ENCODE data around the gene SPEM2. TPM values are rescaled to one million over a fixed set of nuclear protein-coding genes. Genes with fewer than 3 reads are reported as not detected.

SPEM2 gene
- 0.08 TPM in 1 of 5 replicates, not detected in the others for total RNA-seq (2022; extraction: Qiagen RNA extraction; ENCODE audit: low read depth)

GRCh38 chr17:7425316-7425715 is at the start of gene SPEM2:
Gene SPEM2 (plus strand): TSS chr17:7425616. CDS start chr17:7425689, 73 bp downstream.

GRCh38 chr17:7380855-7381683 is 44.3 kb upstream of the SPEM2 start, which contains the start of gene TNK1:
Gene TNK1 (plus strand): TSS chr17:7381089. CDS start chr17:7382927, 1,838 bp downstream.

GRCh38 chr17:7394452-7395191 is 30.8 kb upstream of the SPEM2 start, which contains the start of gene PLSCR3:
Gene PLSCR3 (minus strand): TSS chr17:7394525. CDS start chr17:7394110, 415 bp downstream.

GRCh38 chr17:7403977-7404736 is 21.3 kb upstream of the SPEM2 start, which contains the start of gene TMEM256:
Gene TMEM256 (minus strand): TSS chr17:7404097. CDS start chr17:7404084, 13 bp downstream.

GRCh38 chr17:7407485-7408251 is 17.7 kb upstream of the SPEM2 start, which contains the start of gene NLGN2:
Gene NLGN2 (plus strand): TSS chr17:7407845. CDS start chr17:7408256, 411 bp downstream.

GRCh38 chr17:7419819-7420610 is 5.4 kb upstream of the SPEM2 start, which contains the start of gene SPEM1:
Gene SPEM1 (plus strand): TSS chr17:7420324. CDS start chr17:7420385, 61 bp downstream.

GRCh38 chr17:7428557-7428956 is 3.1 kb downstream of the SPEM2 start, which contains the start of gene SPEM3:
Gene SPEM3 (plus strand): TSS chr17:7428857. CDS start chr17:7428903, 46 bp downstream.

GRCh38 chr17:7439462-7440112 is 14.2 kb downstream of the SPEM2 start, which contains the start of gene FGF11:
Gene FGF11 (plus strand): TSS chr17:7439512. CDS start chr17:7439621, 109 bp downstream.

GRCh38 chr17:7444682-7445618 is 19.5 kb downstream of the SPEM2 start, which contains the start of gene CHRNB1:
Gene CHRNB1 (plus strand): TSS chr17:7445061. CDS start chr17:7445128, 67 bp downstream.

Other genes starting within 250 kb of the SPEM2 start
- gene ASGR1, start 246.2 kb upstream of the SPEM2 start, total RNA-seq (2022; extraction: Qiagen RNA extraction; ENCODE audit: low read depth) = 1.0 to 1.5 TPM (median 1.3 TPM) in 5 replicates
- gene DLG4, start 205.8 kb upstream of the SPEM2 start, total RNA-seq (2022; extraction: Qiagen RNA extraction; ENCODE audit: low read depth) = 7.2 to 10.7 TPM (median 8.9 TPM) in 5 replicates
- gene ACADVL, start 205.7 kb upstream of the SPEM2 start, total RNA-seq (2022; extraction: Qiagen RNA extraction; ENCODE audit: low read depth) = 373 to 531 TPM (median 506 TPM) in 5 replicates
- gene DVL2, start 191.1 kb upstream of the SPEM2 start, total RNA-seq (2022; extraction: Qiagen RNA extraction; ENCODE audit: low read depth) = 26.1 to 39.5 TPM (median 37.0 TPM) in 5 replicates
- 82.3 to 110 TPM (median 92.2 TPM) in 5 replicates for gene PHF23, start 186.2 kb upstream of the SPEM2 start, total RNA-seq (2022; extraction: Qiagen RNA extraction; ENCODE audit: low read depth)
- gene GABARAP, start 183.2 kb upstream of the SPEM2 start, total RNA-seq (2022; extraction: Qiagen RNA extraction; ENCODE audit: low read depth) = 678 to 759 TPM (median 700 TPM) in 5 replicates
- gene CTDNEP1, start 173.9 kb upstream of the SPEM2 start, total RNA-seq (2022; extraction: Qiagen RNA extraction; ENCODE audit: low read depth) = 210 to 241 TPM (median 229 TPM) in 5 replicates
- gene ELP5, start 173.4 kb upstream of the SPEM2 start, total RNA-seq (2022; extraction: Qiagen RNA extraction; ENCODE audit: low read depth) = 110 to 138 TPM (median 124 TPM) in 5 replicates
- 0.57 to 1.5 TPM (median 0.71 TPM) in 5 replicates for gene CLDN7, start 163.1 kb upstream of the SPEM2 start, total RNA-seq (2022; extraction: Qiagen RNA extraction; ENCODE audit: low read depth)
- 0.07 to 0.29 TPM (median 0.17 TPM) in 5 replicates for gene SLC2A4, start 143.9 kb upstream of the SPEM2 start, total RNA-seq (2022; extraction: Qiagen RNA extraction; ENCODE audit: low read depth)
- 0.32 to 0.80 TPM (median 0.41 TPM) in 5 replicates for gene YBX2, start 131.0 kb upstream of the SPEM2 start, total RNA-seq (2022; extraction: Qiagen RNA extraction; ENCODE audit: low read depth)
- 1,703 to 1,867 TPM (median 1,727 TPM) in 5 replicates for gene EIF5A, start 118.0 kb upstream of the SPEM2 start, total RNA-seq (2022; extraction: Qiagen RNA extraction; ENCODE audit: low read depth)
- 86.5 to 109 TPM (median 99.7 TPM) in 5 replicates for gene GPS2, start 110.3 kb upstream of the SPEM2 start, total RNA-seq (2022; extraction: Qiagen RNA extraction; ENCODE audit: low read depth)
- gene NEURL4, start 96.3 kb upstream of the SPEM2 start, total RNA-seq (2022; extraction: Qiagen RNA extraction; ENCODE audit: low read depth) = 21.8 to 31.5 TPM (median 27.2 TPM) in 5 replicates
- gene ACAP1, start 89.1 kb upstream of the SPEM2 start, total RNA-seq (2022; extraction: Qiagen RNA extraction; ENCODE audit: low read depth) = 0.74 to 8.9 TPM (median 4.6 TPM) in 5 replicates
- 10.7 to 15.4 TPM (median 12.9 TPM) in 5 replicates for gene KCTD11, start 73.5 kb upstream of the SPEM2 start, total RNA-seq (2022; extraction: Qiagen RNA extraction; ENCODE audit: low read depth)
- not detected in 5 replicates for gene TMEM95, start 70.5 kb upstream of the SPEM2 start, total RNA-seq (2022; extraction: Qiagen RNA extraction; ENCODE audit: low read depth)
- gene TNK1, start 44.5 kb upstream of the SPEM2 start, total RNA-seq (2022; extraction: Qiagen RNA extraction; ENCODE audit: low read depth) = 1.5 to 2.1 TPM (median 1.9 TPM) in 5 replicates
- gene PLSCR3, start 31.1 kb upstream of the SPEM2 start, total RNA-seq (2022; extraction: Qiagen RNA extraction; ENCODE audit: low read depth) = 35.0 to 47.4 TPM (median 36.8 TPM) in 5 replicates
- 183 to 235 TPM (median 214 TPM) in 5 replicates for gene TMEM256, start 21.5 kb upstream of the SPEM2 start, total RNA-seq (2022; extraction: Qiagen RNA extraction; ENCODE audit: low read depth)
- 13.0 to 21.8 TPM (median 16.6 TPM) in 5 replicates for gene NLGN2, start 17.8 kb upstream of the SPEM2 start, total RNA-seq (2022; extraction: Qiagen RNA extraction; ENCODE audit: low read depth)
- gene SPEM1, start 5.3 kb upstream of the SPEM2 start, total RNA-seq (2022; extraction: Qiagen RNA extraction; ENCODE audit: low read depth) = not detected in 5 replicates
- gene SPEM3, start 3.2 kb downstream of the SPEM2 start, total RNA-seq (2022; extraction: Qiagen RNA extraction; ENCODE audit: low read depth) = not detected in 5 replicates
- gene TMEM102, start 9.8 kb downstream of the SPEM2 start, total RNA-seq (2022; extraction: Qiagen RNA extraction; ENCODE audit: low read depth) = 8.7 to 15.2 TPM (median 12.6 TPM) in 5 replicates
- 0.74 to 1.4 TPM (median 1.2 TPM) in 5 replicates for gene FGF11, start 13.9 kb downstream of the SPEM2 start, total RNA-seq (2022; extraction: Qiagen RNA extraction; ENCODE audit: low read depth)
- gene CHRNB1, start 19.4 kb downstream of the SPEM2 start, total RNA-seq (2022; extraction: Qiagen RNA extraction; ENCODE audit: low read depth) = 5.7 to 8.0 TPM (median 7.2 TPM) in 5 replicates
- 17.8 to 24.3 TPM (median 22.7 TPM) in 5 replicates for gene ZBTB4, start 54.0 kb downstream of the SPEM2 start, total RNA-seq (2022; extraction: Qiagen RNA extraction; ENCODE audit: low read depth)
- gene SLC35G6, start 55.8 kb downstream of the SPEM2 start, total RNA-seq (2022; extraction: Qiagen RNA extraction; ENCODE audit: low read depth) = not detected in 5 replicates
- 62.1 to 84.5 TPM (median 77.7 TPM) in 5 replicates for gene POLR2A, start 58.8 kb downstream of the SPEM2 start, total RNA-seq (2022; extraction: Qiagen RNA extraction; ENCODE audit: low read depth)
- gene TNFSF12, start 123.4 kb downstream of the SPEM2 start, total RNA-seq (2022; extraction: Qiagen RNA extraction; ENCODE audit: low read depth) = 8.8 to 13.0 TPM (median 10.7 TPM) in 5 replicates
- gene TNFSF13, start 133.1 kb downstream of the SPEM2 start, total RNA-seq (2022; extraction: Qiagen RNA extraction; ENCODE audit: low read depth) = 0.72 to 1.5 TPM (median 1.1 TPM) in 5 replicates
- 93.8 to 107 TPM (median 95.9 TPM) in 5 replicates for gene SENP3, start 136.3 kb downstream of the SPEM2 start, total RNA-seq (2022; extraction: Qiagen RNA extraction; ENCODE audit: low read depth)
- gene CD68, start 154.0 kb downstream of the SPEM2 start, total RNA-seq (2022; extraction: Qiagen RNA extraction; ENCODE audit: low read depth) = 31.7 to 44.5 TPM (median 39.7 TPM) in 5 replicates
- gene MPDU1, start 158.2 kb downstream of the SPEM2 start, total RNA-seq (2022; extraction: Qiagen RNA extraction; ENCODE audit: low read depth) = 117 to 140 TPM (median 122 TPM) in 5 replicates
- gene SOX15, start 164.5 kb downstream of the SPEM2 start, total RNA-seq (2022; extraction: Qiagen RNA extraction; ENCODE audit: low read depth) = 0.16 to 0.30 TPM (median 0.19 TPM) in 5 replicates
- gene FXR2, start 189.3 kb downstream of the SPEM2 start, total RNA-seq (2022; extraction: Qiagen RNA extraction; ENCODE audit: low read depth) = 52.7 to 63.1 TPM (median 62.0 TPM) in 5 replicates
- 70.6 to 108 TPM (median 81.7 TPM) in 5 replicates for gene SAT2, start 202.2 kb downstream of the SPEM2 start, total RNA-seq (2022; extraction: Qiagen RNA extraction; ENCODE audit: low read depth)
- gene SHBG, start 204.5 kb downstream of the SPEM2 start, total RNA-seq (2022; extraction: Qiagen RNA extraction; ENCODE audit: low read depth) = 0.47 to 0.70 TPM (median 0.64 TPM) in 5 replicates
- 0.13 to 0.42 TPM (median 0.27 TPM) in 5 replicates for gene ATP1B2, start 225.3 kb downstream of the SPEM2 start, total RNA-seq (2022; extraction: Qiagen RNA extraction; ENCODE audit: low read depth)

Data from A549 treated with RU486 at 1 μM for 4 hours (cell line).